K562 (cell line): ENCODE measurements around the gene TMEM60. TPM values are rescaled to one million over a fixed set of nuclear protein-coding genes. Genes with fewer than 3 reads are reported as not detected.

Experiments
- EGR1 ChIP-seq: fragments of 450-650 bp; conservative IDR thresholded peaks from 2 replicates; pipeline ENCODE4 v1.6.1; 2017; ENCODE audit warnings: mild to moderate bottlenecking
- FOXA3 ChIP-seq, 2 experiments: fragments of 450-650 bp in 1 of 2; sonication (generic) in 1 of 2; formaldehyde crosslinking; IDR thresholded peaks in 1 of 2; conservative IDR thresholded peaks in 1 of 2; 2 replicates each; pipeline versions ENCODE4 v1.4.0 to v1.8.0; 2020 to 2022; ENCODE audit warnings: mild to moderate bottlenecking in 2 of 2, missing genetic modification reagents in 1 of 2
- FOXM1 ChIP-seq, 2 experiments: fragments of 450-650 bp in 1 of 2; sonication (generic) in 1 of 2; formaldehyde crosslinking in 1 of 2; IDR thresholded peaks; 2 replicates each; pipeline versions ENCODE4 v1.6.1 to v1.9.0; 2017 to 2022; ENCODE audit warnings: low read depth in 2 of 2, mild to moderate bottlenecking in 2 of 2, missing genetic modification reagents in 1 of 2, moderate library complexity in 1 of 2
- HNRNPLL ChIP-seq: fragments of 200-400 bp; formaldehyde crosslinking; IDR thresholded peaks from 2 replicates; pipeline ENCODE4 v1.6.1; 2017; ENCODE audit warnings: low read length, low read depth, mild to moderate bottlenecking; ENCODE audit not compliant: poor library complexity, severe bottlenecking
- KLF10 ChIP-seq: fragments of 250-450 bp; sonication (Bioruptor Pico); IDR thresholded peaks from 2 replicates; pipeline ENCODE4 v1.6.1; 2021; ENCODE audit warnings: matching md5 sums
- MEF2D ChIP-seq: conservative IDR thresholded peaks from 2 replicates; pipeline ENCODE4 v1.6.1; 2016; ENCODE audit warnings: low read depth, missing genetic modification characterization, missing compliant biosample characterization
- MTA3 ChIP-seq: fragments of 450-650 bp; formaldehyde crosslinking; IDR thresholded peaks from 2 replicates; pipeline ENCODE4 v1.6.1; 2017; ENCODE audit warnings: mild to moderate bottlenecking, borderline replicate concordance
- RBFOX2 ChIP-seq: fragments of 200-400 bp; formaldehyde crosslinking; IDR thresholded peaks from 2 replicates; pipeline ENCODE4 v1.6.1; 2017; ENCODE audit warnings: low read depth, mild to moderate bottlenecking, low read length, moderate library complexity
- SIN3A ChIP-seq, 2 experiments: fragments of 150-350 bp in 1 of 2; IDR thresholded peaks; 2 replicates each; pipeline ENCODE4 v1.6.1; 2011 to 2016; ENCODE audit warnings: borderline replicate concordance in 2 of 2, low read depth in 2 of 2, low read length in 2 of 2, mild to moderate bottlenecking in 2 of 2, moderate library complexity in 2 of 2; ENCODE audit not compliant: control insufficient read depth in 1 of 2
- TEAD1 ChIP-seq, 2 experiments: fragments of 450-650 bp in 1 of 2; sonication (generic) in 1 of 2; formaldehyde crosslinking; IDR thresholded peaks; 2 replicates each; pipeline versions ENCODE4 v1.4.0 to v1.8.0; 2020 to 2022; ENCODE audit warnings: mild to moderate bottlenecking in 2 of 2, missing genetic modification reagents in 1 of 2
- ZNF212 ChIP-seq: fragments of 450-650 bp; formaldehyde crosslinking; IDR thresholded peaks from 2 replicates; pipeline ENCODE4 v1.4.0; 2020; ENCODE audit warnings: mild to moderate bottlenecking
- polyA plus RNA-seq, 8 experiments: library from polyadenylated mRNA; depleted of rRNA in 4 of 8; stranded (reverse) in 5 of 8; unstranded in 3 of 8; fragments of >200 nt; fragmentation: Nextera tagmentation in 2 of 8; fragmentation: Illumina TruSeq in 1 of 8; extraction: Ambion mirVana in 2 of 8; extraction: Trizol in 1 of 8; gene quantifications; 2 replicates each; pipeline versions ENCODE4 v1.2.1 to v1.2.3, GENCODE V29; 2011 to 2014; ENCODE audit warnings: inconsistent platforms in 1 of 8, missing spikeins in 1 of 8
- total RNA-seq, 7 experiments: library from RNA; depleted of rRNA in 6 of 7; stranded (reverse); fragments of >200 nt in 6 of 7; fragmentation: Illumina TruSeq in 2 of 7; extraction: Trizol in 2 of 7; gene quantifications; 2 replicates each; pipeline versions ENCODE4 v1.2.1 to v1.2.3, GENCODE V29; 2011 to 2021; ENCODE audit warnings: low replicate concordance in 1 of 7
- TF ChIP-seq, protein P1 (sequence below), 2 experiments: fragments of 450-650 bp in 1 of 2; sonication (generic) in 1 of 2; formaldehyde crosslinking in 1 of 2; IDR thresholded peaks; 2 replicates each; pipeline versions ENCODE4 v1.7.1 to v1.9.0; 2016 to 2022; ENCODE audit warnings: inconsistent platforms in 1 of 2, mild to moderate bottlenecking in 1 of 2, missing genetic modification reagents in 1 of 2
- TF ChIP-seq, protein P2 (sequence below): fragments of 450-650 bp; formaldehyde crosslinking; conservative IDR thresholded peaks from 2 replicates; pipeline ENCODE4 v1.4.0; 2022; ENCODE audit warnings: mild to moderate bottlenecking, missing genetic modification characterization
- TF ChIP-seq, protein P3 (sequence below), 2 experiments: fragments of 450-650 bp; IDR thresholded peaks; 2 replicates each; pipeline ENCODE4 v1.6.1; 2016

TMEM60 gene
- total and polyA plus RNA-seq, 9 of the 15 experiments (the other 6 are each of a cell fraction or from before 2014, with no cell fraction given), result 12.5 to 140 (median 38.4) TPM

DNA sequence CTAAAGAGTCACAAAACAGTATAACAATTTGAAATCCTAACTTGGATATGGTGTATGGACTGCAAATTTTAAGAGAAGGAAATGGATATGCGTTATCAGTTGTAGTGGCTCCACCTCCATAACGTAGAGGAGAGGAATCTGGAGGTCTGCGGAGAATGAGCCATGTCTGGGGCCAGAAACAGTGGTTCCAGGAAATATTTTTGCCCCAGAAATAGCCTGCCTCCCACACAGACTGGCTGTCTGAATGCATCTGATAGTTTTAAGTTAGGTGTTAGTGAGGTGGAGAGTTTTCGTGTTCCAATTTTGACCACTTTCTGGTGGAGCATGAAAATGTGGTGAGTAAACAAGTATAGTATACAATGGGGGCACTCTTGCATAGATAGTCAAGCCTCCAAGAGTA is 1.9 kb upstream of the TMEM60 start (continued):
- TF ChIP-seq, protein P1, sequence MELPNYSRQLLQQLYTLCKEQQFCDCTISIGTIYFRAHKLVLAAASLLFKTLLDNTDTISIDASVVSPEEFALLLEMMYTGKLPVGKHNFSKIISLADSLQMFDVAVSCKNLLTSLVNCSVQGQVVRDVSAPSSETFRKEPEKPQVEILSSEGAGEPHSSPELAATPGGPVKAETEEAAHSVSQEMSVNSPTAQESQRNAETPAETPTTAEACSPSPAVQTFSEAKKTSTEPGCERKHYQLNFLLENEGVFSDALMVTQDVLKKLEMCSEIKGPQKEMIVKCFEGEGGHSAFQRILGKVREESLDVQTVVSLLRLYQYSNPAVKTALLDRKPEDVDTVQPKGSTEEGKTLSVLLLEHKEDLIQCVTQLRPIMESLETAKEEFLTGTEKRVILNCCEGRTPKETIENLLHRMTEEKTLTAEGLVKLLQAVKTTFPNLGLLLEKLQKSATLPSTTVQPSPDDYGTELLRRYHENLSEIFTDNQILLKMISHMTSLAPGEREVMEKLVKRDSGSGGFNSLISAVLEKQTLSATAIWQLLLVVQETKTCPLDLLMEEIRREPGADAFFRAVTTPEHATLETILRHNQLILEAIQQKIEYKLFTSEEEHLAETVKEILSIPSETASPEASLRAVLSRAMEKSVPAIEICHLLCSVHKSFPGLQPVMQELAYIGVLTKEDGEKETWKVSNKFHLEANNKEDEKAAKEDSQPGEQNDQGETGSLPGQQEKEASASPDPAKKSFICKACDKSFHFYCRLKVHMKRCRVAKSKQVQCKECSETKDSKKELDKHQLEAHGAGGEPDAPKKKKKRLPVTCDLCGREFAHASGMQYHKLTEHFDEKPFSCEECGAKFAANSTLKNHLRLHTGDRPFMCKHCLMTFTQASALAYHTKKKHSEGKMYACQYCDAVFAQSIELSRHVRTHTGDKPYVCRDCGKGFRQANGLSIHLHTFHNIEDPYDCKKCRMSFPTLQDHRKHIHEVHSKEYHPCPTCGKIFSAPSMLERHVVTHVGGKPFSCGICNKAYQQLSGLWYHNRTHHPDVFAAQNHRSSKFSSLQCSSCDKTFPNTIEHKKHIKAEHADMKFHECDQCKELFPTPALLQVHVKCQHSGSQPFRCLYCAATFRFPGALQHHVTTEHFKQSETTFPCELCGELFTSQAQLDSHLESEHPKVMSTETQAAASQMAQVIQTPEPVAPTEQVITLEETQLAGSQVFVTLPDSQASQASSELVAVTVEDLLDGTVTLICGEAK (IDR thresholded peaks at IDR 0.05), result 0 out of 2 replicates have a peak, but pooled peaks have one; percentile 13
- TF ChIP-seq, protein P1 (CRISPR knock-in tag; IDR thresholded peaks at IDR 0.05), result no peak
- TF ChIP-seq, protein P2, sequence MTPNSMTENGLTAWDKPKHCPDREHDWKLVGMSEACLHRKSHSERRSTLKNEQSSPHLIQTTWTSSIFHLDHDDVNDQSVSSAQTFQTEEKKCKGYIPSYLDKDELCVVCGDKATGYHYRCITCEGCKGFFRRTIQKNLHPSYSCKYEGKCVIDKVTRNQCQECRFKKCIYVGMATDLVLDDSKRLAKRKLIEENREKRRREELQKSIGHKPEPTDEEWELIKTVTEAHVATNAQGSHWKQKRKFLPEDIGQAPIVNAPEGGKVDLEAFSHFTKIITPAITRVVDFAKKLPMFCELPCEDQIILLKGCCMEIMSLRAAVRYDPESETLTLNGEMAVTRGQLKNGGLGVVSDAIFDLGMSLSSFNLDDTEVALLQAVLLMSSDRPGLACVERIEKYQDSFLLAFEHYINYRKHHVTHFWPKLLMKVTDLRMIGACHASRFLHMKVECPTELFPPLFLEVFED (CRISPR knock-in tag), result no peak
- TF ChIP-seq, protein P3, sequence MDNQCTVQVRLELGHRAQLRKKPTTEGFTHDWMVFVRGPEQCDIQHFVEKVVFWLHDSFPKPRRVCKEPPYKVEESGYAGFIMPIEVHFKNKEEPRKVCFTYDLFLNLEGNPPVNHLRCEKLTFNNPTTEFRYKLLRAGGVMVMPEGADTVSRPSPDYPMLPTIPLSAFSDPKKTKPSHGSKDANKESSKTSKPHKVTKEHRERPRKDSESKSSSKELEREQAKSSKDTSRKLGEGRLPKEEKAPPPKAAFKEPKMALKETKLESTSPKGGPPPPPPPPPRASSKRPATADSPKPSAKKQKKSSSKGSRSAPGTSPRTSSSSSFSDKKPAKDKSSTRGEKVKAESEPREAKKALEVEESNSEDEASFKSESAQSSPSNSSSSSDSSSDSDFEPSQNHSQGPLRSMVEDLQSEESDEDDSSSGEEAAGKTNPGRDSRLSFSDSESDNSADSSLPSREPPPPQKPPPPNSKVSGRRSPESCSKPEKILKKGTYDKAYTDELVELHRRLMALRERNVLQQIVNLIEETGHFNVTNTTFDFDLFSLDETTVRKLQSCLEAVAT (IDR thresholded peaks at IDR 0.05), result peak in 1 of 2 experiments; percentile 33; a peak in 1 of 4 replicates
- TF ChIP-seq FOXA3 (CRISPR knock-in tag; conservative IDR thresholded peaks at IDR 0.05 in 1 of 2, IDR thresholded peaks at IDR 0.05 in 1 of 2), result 0 out of 4 replicates have a peak, but pooled peaks of 1 of the 2 experiments have one; percentile 30
- 0 out of 2 replicates have a peak, but pooled peaks have one; percentile 34 for TF ChIP-seq MTA3
- TF ChIP-seq EGR1, result peak; percentile 78
- peak in 1 of 2 experiments; percentile 30; a peak in 1 of 4 replicates for TF ChIP-seq TEAD1 (CRISPR knock-in tag; IDR thresholded peaks at IDR 0.05)
- TF ChIP-seq MEF2D, result peak; percentile 76
- TF ChIP-seq KLF10 (CRISPR knock-in tag), result no peak
- TF ChIP-seq SIN3A (IDR thresholded peaks at IDR 0.05; ENCODE audit: borderline replicate concordance in 2 of 2, control insufficient read depth in 1 of 2, low read depth in 2 of 2, low read length in 2 of 2), result peak in 1 of 2 experiments; percentile 24; a peak in 1 of 4 replicates
- TF ChIP-seq ZNF212, result peak; percentile 51; the same call in 1 of the 2 replicates
- peak; percentile 60 for TF ChIP-seq FOXM1 (IDR thresholded peaks at IDR 0.05; ENCODE audit: low read depth)
- no peak for TF ChIP-seq FOXM1 (CRISPR knock-in tag; IDR thresholded peaks at IDR 0.05; ENCODE audit: low read depth)
- TF ChIP-seq RBFOX2, result no peak
- peak; percentile 65 for TF ChIP-seq HNRNPLL
